HFFc6 (cell line): ENCODE measurements around the gene TNK1. TPM values are rescaled to one million over a fixed set of nuclear protein-coding genes. Genes with fewer than 3 reads are reported as not detected.

Experiments used
- DNase-seq: peaks from one replicate; pipeline ENCODE4 v3.0.0-alpha.2; 2018
- H3K27ac Mint-ChIP-seq: 2 replicates; pipeline ENCODE4 v1.8.0; 2020; ENCODE audit warnings: mild to moderate bottlenecking, mixed read lengths
- H3K27me3 Mint-ChIP-seq: 2 replicates; pipeline ENCODE4 v1.8.0; 2021; ENCODE audit warnings: mild to moderate bottlenecking, moderate library complexity, mixed read lengths; ENCODE audit not compliant: insufficient read depth
- H3K36me3 Mint-ChIP-seq: 2 replicates; pipeline ENCODE4 v1.8.0; 2021; ENCODE audit warnings: low read depth, mixed read lengths
- H3K4me1 Mint-ChIP-seq: 2 replicates; pipeline ENCODE4 v1.8.0; 2020; ENCODE audit warnings: low read depth, mixed read lengths
- H3K4me3 Mint-ChIP-seq: 2 replicates; pipeline ENCODE4 v1.8.0; 2020; ENCODE audit warnings: mild to moderate bottlenecking, moderate library complexity, mixed read lengths
- H3K9me3 Mint-ChIP-seq: 2 replicates; pipeline ENCODE4 v1.8.0; 2020; ENCODE audit warnings: mild to moderate bottlenecking, mixed read lengths
- total RNA-seq, 6 experiments: library from RNA; stranded (reverse); fragmentation: NEBNext Ultra II Directional; extraction: Animal tissue kit (Norgen Biotek cat#: 25700); gene quantifications; 2 replicates in 1 of 6; 3 replicates in 5 of 6; pipeline ENCODE4 v1.2.3, GENCODE V29; 2021
- TF ChIP-seq, protein P1 (sequence below): fragments of 200-600 bp; sonication (generic); IDR thresholded peaks from 2 replicates; pipeline ENCODE4 v1.5.0; 2021; ENCODE audit warnings: antibody characterized with exemption, mild to moderate bottlenecking

TNK1 gene
- total RNA-seq, 6 experiments from 2014 or later = 0.20 to 0.41 (median 0.26) TPM

- no peaks in the 10 kb centered on the region; the same call in 1 of the 2 replicates for H3K27me3 Mint-ChIP-seq
- H3K27ac Mint-ChIP-seq = peak overlapping the region; percentile 86
- no peak for DNase-seq
- peaks cover 27% of the 10 kb centered on the region for H3K4me1 Mint-ChIP-seq
- H3K4me3 Mint-ChIP-seq = peak overlapping the region; percentile 92
- H3K36me3 Mint-ChIP-seq = peaks cover 27% of the 10 kb centered on the region
- no peaks in the 10 kb centered on the region for H3K9me3 Mint-ChIP-seq
- TF ChIP-seq, protein P1, sequence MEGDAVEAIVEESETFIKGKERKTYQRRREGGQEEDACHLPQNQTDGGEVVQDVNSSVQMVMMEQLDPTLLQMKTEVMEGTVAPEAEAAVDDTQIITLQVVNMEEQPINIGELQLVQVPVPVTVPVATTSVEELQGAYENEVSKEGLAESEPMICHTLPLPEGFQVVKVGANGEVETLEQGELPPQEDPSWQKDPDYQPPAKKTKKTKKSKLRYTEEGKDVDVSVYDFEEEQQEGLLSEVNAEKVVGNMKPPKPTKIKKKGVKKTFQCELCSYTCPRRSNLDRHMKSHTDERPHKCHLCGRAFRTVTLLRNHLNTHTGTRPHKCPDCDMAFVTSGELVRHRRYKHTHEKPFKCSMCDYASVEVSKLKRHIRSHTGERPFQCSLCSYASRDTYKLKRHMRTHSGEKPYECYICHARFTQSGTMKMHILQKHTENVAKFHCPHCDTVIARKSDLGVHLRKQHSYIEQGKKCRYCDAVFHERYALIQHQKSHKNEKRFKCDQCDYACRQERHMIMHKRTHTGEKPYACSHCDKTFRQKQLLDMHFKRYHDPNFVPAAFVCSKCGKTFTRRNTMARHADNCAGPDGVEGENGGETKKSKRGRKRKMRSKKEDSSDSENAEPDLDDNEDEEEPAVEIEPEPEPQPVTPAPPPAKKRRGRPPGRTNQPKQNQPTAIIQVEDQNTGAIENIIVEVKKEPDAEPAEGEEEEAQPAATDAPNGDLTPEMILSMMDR = no peak
These were observed 24.7 kb downstream of the TNK1 start for GRCh38 chr17:7405350-7406234.

DNA sequence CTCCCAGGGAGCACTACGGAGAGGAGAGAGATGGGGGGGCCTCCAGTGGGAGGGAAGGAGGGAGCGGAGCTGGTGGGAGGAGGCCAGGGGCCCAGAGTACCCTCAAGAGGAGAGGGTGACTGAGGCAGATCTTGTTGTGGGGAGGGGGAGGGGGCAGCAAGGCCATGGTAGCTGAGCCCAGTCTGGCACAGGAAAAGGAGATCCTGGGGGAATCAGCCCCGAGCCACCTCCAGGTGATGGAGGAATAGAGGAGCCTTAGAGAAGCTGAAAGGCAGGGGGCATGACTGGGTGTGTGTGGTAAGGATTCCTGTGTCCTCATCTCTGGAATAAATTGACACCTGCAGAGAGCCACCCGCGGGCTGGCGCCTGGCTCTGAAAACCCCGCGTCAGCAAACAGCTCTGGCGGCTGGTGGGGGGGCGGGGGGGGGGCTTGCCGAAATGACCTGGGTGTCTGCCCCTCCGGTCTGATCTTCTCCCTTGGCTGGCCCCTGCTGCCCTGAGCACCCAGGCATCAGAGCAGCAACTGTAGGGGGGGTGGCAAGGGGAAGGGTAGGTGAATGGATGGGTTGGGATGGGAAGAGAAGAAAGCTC, 25.4 kb downstream of the TNK1 start:
- H3K4me3 Mint-ChIP-seq = peak overlapping the region; percentile 92
- H3K9me3 Mint-ChIP-seq = no peaks in the 10 kb centered on the region
- peaks cover 23% of the 10 kb centered on the region for H3K4me1 Mint-ChIP-seq
- no peak for DNase-seq
- peak overlapping the region; percentile 86 for H3K27ac Mint-ChIP-seq
- TF ChIP-seq, protein P1 = no peak
- H3K36me3 Mint-ChIP-seq = peaks cover 23% of the 10 kb centered on the region
- H3K27me3 Mint-ChIP-seq = no peaks in the 10 kb centered on the region; the same call in 1 of the 2 replicates

DNA sequence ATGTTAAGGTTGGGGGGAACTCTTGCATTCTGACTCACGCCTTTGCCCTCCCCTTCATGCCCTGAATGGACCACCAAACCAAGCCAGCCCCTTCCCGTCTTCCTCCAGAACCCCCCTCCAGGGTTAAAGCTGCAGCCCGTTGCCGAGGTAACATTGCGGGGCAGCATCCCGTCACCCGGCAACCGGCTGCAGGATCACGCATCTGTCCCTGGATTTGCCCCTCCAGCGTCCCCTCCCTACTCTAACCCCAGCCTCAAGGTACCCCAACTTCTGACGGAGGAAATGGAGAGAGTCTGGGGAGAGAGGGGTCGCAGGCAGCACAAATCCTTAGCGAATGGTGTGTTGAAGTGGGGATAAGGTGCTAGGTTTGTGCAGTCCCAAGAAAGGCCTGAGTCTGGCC, 26.2 kb downstream of the TNK1 start:
- H3K4me3 Mint-ChIP-seq = no peak overlapping the region
- TF ChIP-seq, protein P1 = no peak
- no peak for DNase-seq
- peaks cover under 1% of the 10 kb centered on the region for H3K27me3 Mint-ChIP-seq
- H3K36me3 Mint-ChIP-seq = peaks cover 17% of the 10 kb centered on the region
- no peaks in the 10 kb centered on the region for H3K9me3 Mint-ChIP-seq
- H3K27ac Mint-ChIP-seq = no peak overlapping the region
- peaks cover 18% of the 10 kb centered on the region for H3K4me1 Mint-ChIP-seq

- H3K4me1 Mint-ChIP-seq = peaks cover 23% of the 10 kb centered on the region
- H3K27me3 Mint-ChIP-seq = peaks cover 2% of the 10 kb centered on the region
- H3K27ac Mint-ChIP-seq = no peak within 1 kb of the TSS
- no peak within 1 kb of the TSS; the same call in 1 of the 2 replicates for H3K4me3 Mint-ChIP-seq
- no peak for DNase-seq
- H3K9me3 Mint-ChIP-seq = no peaks in the 10 kb centered on the region
- H3K36me3 Mint-ChIP-seq = peaks cover 17% of the 10 kb centered on the region
- TF ChIP-seq, protein P1 = no peak
These were observed 26.8 kb downstream of the TNK1 start, which contains the start of gene NLGN2 for GRCh38 chr17:7407485-7408251. Gene NLGN2 (plus strand): TSS chr17:7407845. CDS start chr17:7408256, 411 bp downstream.

GRCh38 chr17:7408252-7408727, 27.4 kb downstream of the TNK1 start:
- no peak overlapping the region for H3K4me3 Mint-ChIP-seq
- no peaks in the 10 kb centered on the region for H3K9me3 Mint-ChIP-seq
- H3K36me3 Mint-ChIP-seq = peaks cover 17% of the 10 kb centered on the region
- no peak overlapping the region for H3K27ac Mint-ChIP-seq
- TF ChIP-seq, protein P1 = no peak
- no peak for DNase-seq
- H3K27me3 Mint-ChIP-seq = peaks cover 2% of the 10 kb centered on the region
- peaks cover 23% of the 10 kb centered on the region for H3K4me1 Mint-ChIP-seq
